GM18508 (cell line): ENCODE data around the gene ACVR1.

Experiments used
- ATAC-seq: cut with Tn5 transposase; IDR thresholded peaks from one replicate; pipeline ENCODE4 v1.9.1; 2021; ENCODE audit warnings: moderate number of reproducible peaks; ENCODE audit not compliant: insufficient read depth, unreplicated experiment

Gene ACVR1

DNA sequence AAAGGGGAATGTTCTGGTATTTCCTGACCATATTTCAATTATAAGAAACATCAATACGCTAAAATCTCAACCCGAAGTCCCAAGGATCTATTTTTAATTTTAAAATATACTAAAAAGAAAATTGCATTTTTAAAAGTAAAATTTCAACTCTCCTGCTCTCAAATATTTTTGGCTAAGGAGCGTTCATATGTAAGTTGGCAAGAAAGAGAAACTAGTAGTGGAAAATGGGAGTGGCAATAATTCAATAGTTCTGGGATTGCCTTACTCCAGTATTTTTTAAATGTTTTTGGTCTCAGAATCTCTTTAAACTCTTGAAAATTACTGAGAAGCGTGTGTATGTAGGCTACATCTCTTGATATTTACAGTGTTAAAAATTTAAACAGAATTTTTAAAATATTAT lies 72.7 kb downstream of the ACVR1 start:
- no peak for ATAC-seq

DNA sequence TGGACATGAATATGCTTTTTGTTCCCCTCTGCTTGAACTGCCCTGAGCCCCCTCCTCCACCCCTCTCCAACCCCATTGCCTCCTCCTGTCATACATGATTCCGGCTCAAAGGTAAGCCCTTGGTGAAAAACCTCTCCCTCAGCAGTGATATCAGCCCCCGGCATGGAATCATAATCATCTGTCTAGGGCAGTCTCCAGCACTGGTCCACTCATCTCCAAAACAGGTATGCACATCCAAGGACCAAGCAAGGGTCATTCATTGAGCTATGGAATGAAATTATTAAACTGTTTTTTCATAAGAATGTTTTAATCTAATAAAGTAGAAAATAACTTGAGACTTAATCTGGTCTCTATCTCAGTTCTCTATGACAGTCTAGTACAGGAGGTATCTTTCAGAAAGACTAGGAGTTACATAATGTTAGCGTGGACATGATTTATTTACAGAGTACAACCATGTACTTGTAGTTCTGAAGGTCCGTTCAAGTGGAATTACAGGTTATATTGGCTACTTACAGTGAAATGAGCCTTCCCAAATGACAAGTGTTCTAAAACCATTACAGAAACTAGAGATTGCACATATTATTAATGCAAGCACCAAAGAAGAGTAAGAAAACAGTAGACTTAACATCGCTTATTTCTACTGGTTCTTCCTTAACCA lies 75.2 kb downstream of the ACVR1 start:
- no peak for ATAC-seq

DNA sequence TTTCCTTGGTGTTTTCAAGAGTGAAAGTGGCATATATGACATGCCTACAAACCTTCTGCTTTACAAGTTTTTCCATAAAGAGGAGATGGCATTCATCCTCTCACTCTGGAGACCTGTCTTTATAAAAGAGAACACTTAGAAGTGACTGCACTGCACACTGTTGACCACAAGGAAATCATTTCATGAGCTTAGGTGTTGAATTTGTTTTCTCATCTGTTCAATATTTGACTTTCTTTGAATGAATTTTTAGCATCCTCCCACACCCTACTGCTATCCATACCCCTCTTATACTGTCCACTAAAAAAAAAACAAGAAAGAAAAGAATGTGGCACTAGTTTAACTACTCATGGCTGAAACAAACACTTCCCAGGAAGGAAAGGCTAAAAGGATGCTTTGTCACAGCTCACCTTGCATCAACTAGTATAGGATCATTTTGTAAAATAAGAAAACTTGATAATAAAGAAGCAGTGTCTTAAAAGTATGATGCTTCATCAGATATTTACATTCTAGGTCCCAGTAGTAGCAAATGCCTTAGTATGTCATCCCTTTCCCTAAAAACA lies 83.0 kb downstream of the ACVR1 start:
- ATAC-seq: no peak

DNA sequence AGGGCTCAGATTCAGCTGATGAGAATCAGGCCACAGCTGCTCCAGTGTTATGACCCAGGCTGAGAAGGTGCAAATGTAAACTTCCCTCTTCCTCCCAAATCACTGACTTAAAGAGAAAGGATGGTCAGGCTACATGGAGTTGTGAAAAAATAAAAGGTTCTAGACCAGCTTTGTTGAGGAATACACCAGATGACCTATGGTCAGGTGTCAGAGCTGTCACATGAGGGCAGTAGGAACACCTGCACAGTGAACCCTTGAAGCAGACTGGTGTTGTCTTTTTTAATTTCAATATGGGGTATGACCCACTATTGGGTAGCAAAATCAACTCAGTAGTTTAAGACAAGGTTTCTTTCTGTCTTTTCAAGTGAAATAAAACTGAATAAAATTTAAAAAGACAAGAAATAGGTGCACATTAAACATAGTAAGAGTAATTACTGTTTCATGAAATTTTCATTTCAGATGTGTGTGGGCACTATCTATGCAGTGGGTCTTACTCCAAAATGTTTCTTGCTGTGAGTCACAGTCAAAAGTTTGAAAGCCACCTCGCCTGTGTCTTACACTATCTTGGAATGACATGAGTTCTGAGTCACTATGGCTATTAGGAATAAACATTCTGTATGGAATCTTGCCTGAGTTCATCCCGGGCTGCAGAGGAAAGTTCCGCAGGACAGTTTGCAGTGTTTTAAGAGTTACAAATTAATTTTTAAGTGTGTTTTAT lies 83.6 kb downstream of the ACVR1 start:
- no peak for ATAC-seq

DNA sequence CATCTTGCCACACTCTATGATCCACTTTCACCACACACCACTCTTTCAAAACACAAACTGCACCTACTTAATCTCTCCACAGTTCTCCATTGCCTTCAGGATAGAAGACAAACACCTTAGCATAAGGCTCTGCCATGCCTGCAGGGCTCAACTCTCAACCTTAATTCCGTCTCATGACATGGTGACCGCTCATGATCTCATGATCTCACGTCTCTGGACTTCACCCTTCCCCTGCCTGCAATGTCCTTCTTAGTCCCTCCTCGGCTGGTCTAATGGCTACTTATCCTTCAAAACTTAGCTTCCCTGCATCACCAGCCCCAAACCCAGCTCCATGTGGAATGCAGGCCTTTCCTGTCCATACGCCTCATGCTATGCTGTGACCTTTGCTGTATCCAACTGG lies 85.3 kb downstream of the ACVR1 start:
- no peak for ATAC-seq

GRCh38 chr2:157789933-157790511 lies 86.1 kb downstream of the ACVR1 start:
- no peak for ATAC-seq

DNA sequence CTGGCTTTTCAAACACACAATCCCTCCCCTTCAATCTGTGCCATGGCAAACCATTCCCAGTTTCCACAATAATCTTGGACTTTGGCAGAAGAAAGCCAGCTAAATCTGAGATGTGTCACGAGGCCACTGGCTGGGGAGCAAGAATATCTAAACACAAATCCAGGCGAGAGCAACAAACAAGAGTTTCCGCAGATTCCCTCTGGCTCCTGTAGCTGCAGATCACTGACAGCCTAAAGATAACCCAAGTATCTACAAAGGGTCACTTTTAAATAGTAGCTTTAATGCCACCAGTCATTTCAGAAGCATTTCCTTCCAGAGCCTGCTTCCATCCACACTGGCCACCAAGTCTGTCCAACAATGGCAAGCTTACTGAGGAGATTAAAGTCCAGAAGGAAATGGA lies 86.9 kb downstream of the ACVR1 start:
- no peak for ATAC-seq

DNA sequence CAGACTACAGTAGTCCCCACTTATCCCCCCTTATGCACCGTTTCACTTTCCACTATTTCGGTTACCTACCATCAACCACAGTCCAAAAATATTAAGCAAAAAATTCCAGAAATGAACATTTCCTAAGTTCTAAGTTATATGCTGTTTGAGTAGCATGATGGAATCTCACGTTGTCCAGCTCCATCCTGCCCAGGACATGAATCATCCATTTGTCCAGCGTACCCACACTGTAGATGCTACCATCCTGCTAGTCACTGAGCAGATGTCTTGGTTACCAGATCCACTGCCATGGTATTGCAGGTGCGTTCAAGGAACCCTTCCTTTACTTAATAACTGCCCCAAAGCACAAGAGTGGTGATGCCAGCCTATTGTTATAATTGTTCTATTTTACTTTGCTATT lies 87.9 kb downstream of the ACVR1 start:
- no peak for ATAC-seq

DNA sequence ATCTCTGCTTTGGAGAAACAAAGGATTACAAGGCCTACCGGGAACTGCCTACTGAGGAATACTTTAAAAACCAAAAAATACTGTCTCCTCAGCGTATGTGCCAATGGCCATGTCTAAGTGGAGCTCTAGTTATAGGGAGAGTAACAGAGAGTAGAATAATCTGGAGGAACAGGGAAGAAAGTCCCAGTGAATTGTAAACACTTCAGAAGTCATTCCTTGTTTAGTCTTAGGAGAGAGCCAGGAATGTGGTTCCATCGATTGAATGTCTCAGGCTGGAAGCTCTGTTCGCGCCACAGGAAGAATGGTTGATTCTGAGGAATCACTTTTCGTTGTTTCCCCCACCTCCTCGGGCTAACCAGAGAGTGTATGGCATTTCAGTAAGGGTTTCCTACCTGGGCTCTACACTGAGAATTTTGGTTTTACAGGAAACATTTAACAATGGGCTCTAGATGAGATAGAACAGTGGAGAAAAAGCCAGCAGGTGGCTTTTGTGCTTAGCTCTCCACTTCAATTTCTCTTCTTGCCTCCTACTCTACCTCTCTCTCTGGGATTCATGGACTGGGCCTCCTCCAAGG lies 88.7 kb downstream of the ACVR1 start:
- ATAC-seq: no peak

DNA sequence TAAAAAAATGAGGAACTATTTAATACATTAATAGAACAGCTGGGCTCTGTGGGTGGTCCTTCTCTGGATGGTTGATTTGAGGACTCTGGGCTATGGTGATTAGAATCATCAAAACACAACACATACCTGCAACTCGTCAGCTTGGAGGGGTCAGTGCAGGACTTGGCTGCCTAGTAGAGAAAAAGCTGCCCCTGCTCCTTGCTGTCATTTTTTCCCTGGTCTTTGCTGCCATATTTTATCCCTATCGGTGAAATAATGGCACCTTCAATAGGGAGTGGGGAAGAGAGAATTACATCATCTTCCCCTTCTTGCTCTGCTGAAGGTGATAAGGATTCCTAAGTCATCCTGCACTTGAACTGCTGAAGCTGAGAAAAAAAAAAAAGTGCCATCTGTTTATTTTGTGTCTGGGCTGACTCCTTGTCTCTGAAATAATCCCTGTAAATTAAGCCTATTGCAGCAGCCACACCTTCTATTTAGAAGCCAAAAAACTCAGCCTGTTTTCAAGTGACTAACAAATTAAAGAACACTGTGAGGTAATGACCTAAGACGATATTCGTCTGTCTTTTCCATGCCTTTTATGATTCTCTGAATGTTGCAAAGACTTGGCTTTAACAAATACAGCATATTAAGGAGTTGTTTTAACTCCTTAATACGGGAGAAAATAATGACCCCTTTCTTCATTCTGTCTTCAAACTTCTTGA lies 89.3 kb downstream of the ACVR1 start:
- no peak for ATAC-seq

GRCh38 chr2:157785866-157786662 lies 90.1 kb downstream of the ACVR1 start:
- no peak for ATAC-seq

- ATAC-seq: no peak
Observed at GRCh38 chr2:157785200-157785599, 90.9 kb downstream of the ACVR1 start.

DNA sequence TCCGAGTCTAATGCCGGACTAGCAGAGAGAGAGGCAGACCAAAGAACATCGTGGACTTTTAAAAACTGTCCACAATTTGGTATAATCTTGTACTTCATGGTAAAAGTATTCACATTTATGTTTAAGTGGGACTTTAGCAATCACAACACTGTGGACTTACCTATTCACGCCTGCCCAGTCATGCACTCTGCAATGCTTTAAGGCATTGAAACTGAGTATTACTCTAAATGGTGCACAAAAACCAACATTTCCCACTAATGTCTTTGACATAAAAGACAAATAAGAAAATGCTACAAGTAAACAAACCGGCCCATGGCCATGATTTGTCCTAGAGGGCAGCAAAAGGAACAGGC lies 91.3 kb downstream of the ACVR1 start:
- no peak for ATAC-seq

DNA sequence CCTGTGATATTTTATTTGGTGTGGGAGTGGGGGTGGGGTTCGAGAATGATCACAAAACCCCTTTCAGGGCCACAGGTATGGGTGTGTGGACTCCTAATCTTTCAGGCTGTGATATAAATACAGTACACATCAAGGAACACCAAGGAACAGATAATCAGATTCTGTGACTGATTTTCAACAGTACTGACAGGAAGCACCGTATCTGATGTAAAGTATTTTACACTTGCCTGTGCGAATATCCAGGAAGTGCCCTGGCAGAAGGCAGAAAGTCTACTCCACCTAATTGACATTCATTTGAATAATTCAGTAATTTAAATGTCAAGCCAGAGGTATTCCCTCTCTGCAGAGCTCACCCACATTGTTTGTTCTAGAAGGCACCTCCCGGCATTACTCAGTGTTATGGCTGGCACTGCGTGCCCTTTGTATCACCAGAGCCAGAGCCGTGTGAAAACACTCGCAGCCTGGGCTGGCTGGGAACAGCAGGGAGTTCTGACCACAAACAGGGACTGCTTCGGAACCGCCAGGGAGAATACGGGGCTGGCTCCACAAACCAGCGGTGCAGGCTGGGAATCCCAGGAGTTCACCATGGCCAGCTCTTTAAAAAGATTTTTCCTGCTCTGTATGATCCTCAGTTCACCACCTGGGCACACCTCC lies 91.8 kb downstream of the ACVR1 start:
- no peak for ATAC-seq

GRCh38 chr2:157783245-157783644 lies 92.9 kb downstream of the ACVR1 start:
- ATAC-seq: no peak

GRCh38 chr2:157782057-157782845 lies 93.9 kb downstream of the ACVR1 start:
- ATAC-seq: no peak

- ATAC-seq: no peak
Observed at GRCh38 chr2:157780211-157780610, 95.9 kb downstream of the ACVR1 start.

DNA sequence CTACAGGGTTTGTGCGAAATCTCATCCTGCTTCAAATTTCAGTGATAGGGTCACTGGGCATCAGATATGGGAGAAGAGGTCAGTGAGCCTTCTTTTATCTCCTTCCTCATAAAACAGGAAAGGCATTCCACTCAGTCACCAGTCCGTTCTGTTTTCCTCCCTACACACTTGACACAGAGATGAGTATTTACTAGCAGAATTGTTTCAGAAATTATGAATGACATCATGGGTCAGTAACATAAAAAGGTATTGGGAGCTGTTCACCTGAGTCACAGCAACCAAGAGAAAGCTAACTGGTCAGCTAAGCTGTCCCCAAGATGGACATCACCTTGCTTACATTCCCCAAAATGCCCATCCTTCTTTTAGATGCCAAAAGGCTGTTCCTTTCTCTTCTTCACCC lies 96.3 kb downstream of the ACVR1 start:
- no peak for ATAC-seq

DNA sequence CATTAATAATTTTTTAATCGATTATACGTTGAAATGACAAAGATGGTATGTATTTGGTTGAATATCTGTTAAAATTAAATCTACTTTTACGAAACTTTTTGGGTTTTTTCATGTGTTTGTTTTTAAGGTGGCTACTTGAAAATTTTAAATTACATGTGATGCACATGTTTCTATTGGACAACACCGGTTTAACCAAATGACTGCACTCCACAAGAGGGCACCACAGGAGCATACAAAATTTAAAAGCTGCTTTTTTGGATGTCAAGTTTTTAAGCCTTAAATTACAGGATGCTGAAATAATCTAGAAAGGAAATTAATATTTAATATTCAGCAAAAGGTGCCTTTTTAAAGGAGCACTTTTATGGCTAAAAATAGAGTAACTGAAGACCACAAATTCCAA lies 98.7 kb downstream of the ACVR1 start:
- no peak for ATAC-seq
